GM19463 (cell line): ENCODE data around the gene PLK4.
"Not testable (repeated sequence)": the region's sequence is repeated elsewhere in the genome, so short reads cannot be mapped to it uniquely, and the experiment has no call there.

ENCODE experiments used
- ATAC-seq: cut with Tn5 transposase; IDR thresholded peaks from one replicate; pipeline ENCODE4 v1.9.1; 2021; ENCODE audit warnings: mild to moderate bottlenecking, moderate library complexity; ENCODE audit not compliant: unreplicated experiment

The PLK4 gene

DNA sequence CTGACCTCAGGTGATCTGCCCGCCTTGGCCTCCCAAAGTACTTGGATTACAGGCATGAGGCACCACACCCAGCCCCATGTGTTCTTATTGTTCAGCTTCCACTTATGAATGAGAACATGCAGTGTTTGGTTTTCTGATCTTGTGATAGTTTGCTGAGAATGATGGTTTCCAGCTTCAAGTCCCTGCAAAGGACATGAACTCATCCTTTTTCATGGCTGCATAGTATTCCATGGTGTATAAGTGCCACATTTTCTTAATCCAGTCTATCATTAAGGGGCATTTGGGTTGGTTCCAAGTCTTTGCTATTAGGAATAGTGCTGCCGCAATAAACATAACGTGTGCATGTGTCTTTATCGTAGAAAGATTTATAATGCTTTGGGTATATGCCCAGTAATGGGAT lies 19.0 kb downstream of the PLK4 start:
- not testable (repeated sequence) for ATAC-seq

DNA sequence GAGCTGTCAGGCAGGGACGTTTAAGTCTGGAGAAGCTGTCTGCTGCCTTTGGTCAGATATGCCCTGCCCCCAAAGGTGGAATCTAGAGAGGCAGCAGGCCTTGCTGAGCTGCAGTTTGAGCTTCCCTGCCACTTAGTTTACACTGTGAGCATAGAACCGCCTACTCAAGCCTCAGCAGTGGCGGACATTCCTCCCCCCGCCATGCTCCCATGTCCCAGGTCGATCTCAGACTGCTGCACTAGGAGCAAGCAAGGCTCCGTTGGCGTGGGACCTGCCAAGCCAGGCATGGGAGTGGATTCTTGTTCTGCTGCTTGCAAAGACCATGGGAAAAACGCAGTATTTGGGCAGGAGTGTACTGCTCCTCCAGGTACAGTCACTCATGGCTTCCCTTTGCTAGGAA lies 24.3 kb downstream of the PLK4 start:
- ATAC-seq: no peak

DNA sequence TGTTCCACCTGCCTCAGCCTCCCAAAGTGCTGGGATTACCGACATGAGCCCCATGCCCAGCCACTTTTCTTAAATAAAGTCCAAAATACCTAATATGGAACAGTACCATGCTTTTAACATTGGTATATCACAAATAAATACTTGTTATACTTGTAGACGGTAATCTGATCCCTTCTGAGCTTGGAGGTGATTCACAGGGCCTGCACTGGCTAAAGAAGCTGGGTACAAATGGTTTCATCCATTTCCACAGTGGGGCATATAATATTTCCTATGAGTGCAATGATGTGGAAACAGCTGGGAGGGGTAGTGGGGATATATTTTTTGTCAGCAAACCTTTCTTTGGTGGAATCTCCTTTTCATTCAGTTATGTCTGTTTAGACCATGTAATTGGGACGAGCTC lies 35.8 kb downstream of the PLK4 start:
- ATAC-seq: no peak

DNA sequence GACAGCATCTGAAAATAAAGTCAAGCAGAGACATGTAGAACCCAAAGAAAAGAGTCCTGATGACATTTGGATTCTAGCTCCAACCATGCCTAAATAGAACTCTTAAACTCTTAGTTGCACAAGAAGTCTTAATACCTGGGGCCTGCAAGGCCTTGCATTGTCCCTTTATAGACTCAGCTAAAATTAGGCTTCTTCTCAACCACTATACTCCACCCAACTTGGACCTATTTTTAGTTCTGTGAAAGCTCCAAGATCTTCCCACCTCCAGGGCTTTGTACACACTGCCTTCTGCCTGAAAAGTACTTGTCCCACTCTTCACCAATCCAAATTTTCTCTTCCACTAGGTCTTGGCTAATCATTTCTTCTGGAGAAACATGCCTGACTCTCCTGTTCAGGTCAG lies 36.5 kb downstream of the PLK4 start:
- no peak for ATAC-seq

DNA sequence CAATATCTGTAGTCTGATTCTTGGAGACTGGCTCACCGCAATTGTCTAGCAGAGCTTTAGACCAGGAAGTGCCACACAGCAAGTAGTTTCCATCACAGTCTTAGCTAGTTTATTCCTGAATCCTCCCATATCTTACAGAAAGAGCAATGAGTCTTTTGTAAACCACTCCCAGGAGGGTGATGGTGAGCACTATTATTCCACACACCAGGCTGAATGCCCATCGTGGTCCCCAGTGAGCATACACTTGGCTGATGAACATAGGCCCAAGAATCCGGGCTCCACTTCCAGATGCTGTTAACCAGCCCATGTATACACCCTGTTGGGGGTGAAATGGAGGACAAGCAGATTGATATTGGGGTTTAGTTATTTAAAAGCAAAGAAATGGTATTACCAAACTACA lies 39.8 kb downstream of the PLK4 start:
- no peak for ATAC-seq

DNA sequence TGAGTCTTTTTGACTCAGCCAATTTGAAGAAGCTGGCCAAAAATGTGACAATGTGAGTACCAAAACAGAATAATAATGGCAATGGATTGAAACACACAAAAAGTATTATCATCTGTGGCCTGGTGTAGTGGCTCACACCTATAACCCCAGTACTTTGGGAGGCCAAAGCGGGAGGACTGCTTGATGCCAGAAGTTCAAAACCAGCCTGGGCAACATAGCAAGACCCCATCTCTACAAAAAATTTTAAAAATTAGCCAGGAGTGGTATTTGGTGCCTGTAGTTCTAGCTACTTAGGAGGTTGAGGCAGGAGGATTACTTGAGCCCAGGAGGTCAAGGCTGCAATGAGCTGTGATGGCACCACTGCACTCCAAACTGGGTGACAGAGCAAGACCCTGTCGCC lies 41.5 kb downstream of the PLK4 start:
- no peak for ATAC-seq

DNA sequence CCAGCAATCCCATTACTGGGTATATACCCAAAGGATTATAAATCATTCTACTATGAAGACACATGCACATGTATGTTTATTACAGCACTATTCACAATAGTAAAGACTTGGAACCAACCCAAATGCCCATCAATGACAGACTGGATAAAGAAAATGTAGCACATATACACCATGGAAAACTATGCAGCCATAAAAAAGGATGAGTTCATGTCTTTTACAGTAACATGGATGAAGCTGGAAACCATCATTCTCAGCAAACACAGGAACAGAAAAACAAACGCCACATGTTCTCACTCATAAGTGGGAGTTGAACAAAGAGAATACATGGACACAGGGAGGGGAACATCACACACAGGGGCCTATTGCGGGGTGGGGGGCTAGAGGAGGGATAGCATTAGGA lies 45.0 kb downstream of the PLK4 start:
- ATAC-seq: not testable (repeated sequence)

DNA sequence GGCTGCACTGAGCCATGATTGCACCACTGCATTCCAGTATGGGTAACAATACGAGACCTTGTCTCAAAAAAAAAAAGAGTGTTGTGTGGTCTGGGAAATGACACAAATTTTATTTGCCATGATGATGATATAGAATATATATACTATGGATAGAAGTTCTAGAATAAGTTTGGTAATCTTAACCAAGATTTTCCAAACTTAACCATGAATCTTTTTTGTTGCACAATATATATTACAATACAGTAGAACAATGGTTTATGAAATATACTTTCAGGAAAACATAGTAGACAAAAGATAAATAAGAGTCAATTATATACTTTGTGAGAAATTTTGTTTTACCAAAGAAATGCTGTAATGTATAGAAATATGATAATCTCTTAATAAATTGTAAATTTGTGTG lies 49.5 kb downstream of the PLK4 start:
- ATAC-seq: no peak

DNA sequence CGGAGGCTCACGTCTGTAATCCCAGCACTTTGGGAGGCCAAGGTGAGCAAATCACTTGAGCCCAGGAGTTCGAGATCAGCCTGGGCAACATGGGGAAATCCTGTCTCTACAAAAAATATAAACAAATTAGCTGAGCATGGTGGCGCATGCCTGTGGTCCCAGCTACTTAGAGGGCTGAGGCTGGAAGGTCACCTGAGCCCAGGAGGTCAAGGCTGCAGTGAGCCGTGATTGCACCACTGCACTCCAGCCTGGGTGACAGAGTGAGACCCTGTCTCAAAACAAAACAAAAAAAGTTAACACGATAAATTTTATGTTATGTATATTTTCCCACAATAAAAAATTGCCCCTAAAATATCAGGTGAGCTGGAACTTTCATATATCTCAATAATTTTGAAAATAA lies 51.1 kb downstream of the PLK4 start:
- not testable (repeated sequence) for ATAC-seq

DNA sequence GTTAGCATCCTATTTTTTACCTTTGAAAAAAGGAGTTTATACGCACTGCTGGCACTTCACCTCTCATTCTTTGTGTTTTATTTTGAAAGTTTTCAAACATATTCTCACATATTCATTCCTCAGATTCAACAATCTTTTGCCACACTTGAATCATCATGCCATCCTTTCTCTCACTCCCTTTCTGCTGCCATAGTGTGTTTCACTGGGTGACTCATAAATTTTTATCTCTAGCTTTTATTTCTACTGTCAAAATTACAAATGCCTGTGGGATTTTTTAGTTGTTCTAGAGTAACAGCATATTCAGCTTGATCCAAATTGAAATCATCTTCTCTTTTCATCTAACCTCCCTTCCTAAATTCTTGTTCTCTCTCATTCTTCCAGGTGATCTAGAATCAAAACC lies 56.3 kb downstream of the PLK4 start:
- no peak for ATAC-seq
